H1 (cell line): ENCODE measurements around the gene MEF2C. TPM values are rescaled to one million over a fixed set of nuclear protein-coding genes. Genes with fewer than 3 reads are reported as not detected.

Source experiments
- CTCF ChIA-PET: fragments of 300-600 bp; sonication (Branson Sonifier 250); formaldehyde crosslinking; loops from one replicate; lab custom pipeline; 2021; ENCODE audit not compliant: partially characterized antibody; lab: Charles Lee
- POLR2A ChIA-PET: fragments of 300-600 bp; sonication (Branson Sonifier 250); formaldehyde crosslinking; loops from one replicate; lab custom pipeline; 2021; ENCODE audit warnings: inconsistent platforms; ENCODE audit not compliant: partially characterized antibody; lab: Charles Lee
- DNase-seq, 2 experiments: peaks; one replicate each; pipeline versions ENCODE4 v3.0.0 to v3.0.0-alpha.2; 2010 to 2022; ENCODE audit warnings: low spot score in 2 of 2, low read depth in 1 of 2, mixed read lengths in 1 of 2
- FAIRE-seq: peaks from 2 replicates; lab custom pipeline; 2011; peaks lifted over from hg19 to GRCh38; lab: Jason Lieb, UNC
- H2AFZ ChIP-seq: 2 replicates; pipeline ENCODE4 v1.8.1; 2012; ENCODE audit warnings: low read length, inconsistent platforms
- H2AK5ac ChIP-seq: 2 replicates; pipeline ENCODE4 v1.6.1; 2013; ENCODE audit warnings: low read depth, low read length
- H2BK120ac ChIP-seq: replicated peaks from 2 replicates; pipeline ENCODE3; 2013; ENCODE audit warnings: low read depth, low read length, inconsistent platforms
- H2BK12ac ChIP-seq: 2 replicates; pipeline ENCODE4 v1.6.1; 2013; ENCODE audit warnings: low read depth, low read length
- H2BK15ac ChIP-seq: 2 replicates; pipeline ENCODE4 v1.6.1; 2013; ENCODE audit warnings: low read length
- H2BK20ac ChIP-seq: 2 replicates; pipeline ENCODE4 v1.6.1; 2013; ENCODE audit warnings: low read length
- H2BK5ac ChIP-seq: 2 replicates; pipeline ENCODE4 v1.6.1; 2013; ENCODE audit warnings: low read depth, low read length
- H3K14ac ChIP-seq: 2 replicates; pipeline ENCODE4 v1.6.1; 2013; ENCODE audit warnings: inconsistent platforms; ENCODE audit not compliant: insufficient read length
- H3K18ac ChIP-seq: 2 replicates; pipeline ENCODE4 v1.6.1; 2013; ENCODE audit warnings: low read length; ENCODE audit errors: extremely low read depth
- H3K23ac ChIP-seq: 2 replicates; pipeline ENCODE4 v1.6.1; 2013; ENCODE audit warnings: inconsistent platforms; ENCODE audit not compliant: insufficient read length
- H3K23me2 ChIP-seq: 2 replicates; pipeline ENCODE4 v1.6.1; 2013; ENCODE audit warnings: low read depth, low read length
- H3K27ac ChIP-seq: 2 replicates; pipeline ENCODE4 v1.6.1; 2011; ENCODE audit warnings: low read depth, low read length, inconsistent platforms
- H3K27me3 ChIP-seq, 4 experiments: replicated peaks in 1 of 4; 1 replicate in 1 of 4; 2 replicates in 3 of 4; pipeline versions ENCODE4 v1.6.1 to v1.8.1; 2011 to 2013; ENCODE audit warnings: low read length in 3 of 4, mild to moderate bottlenecking in 3 of 4, inconsistent platforms in 2 of 4, mixed read lengths in 2 of 4, moderate library complexity in 1 of 4; ENCODE audit not compliant: control insufficient read depth in 3 of 4, insufficient read depth in 3 of 4; ENCODE audit errors: extremely low read depth in 1 of 4
- H3K36me3 ChIP-seq, 4 experiments: 2 replicates each; pipeline versions ENCODE4 v1.6.1 to v1.8.1; 2011 to 2013; ENCODE audit warnings: mild to moderate bottlenecking in 4 of 4, low read length in 3 of 4, moderate library complexity in 2 of 4, control low read depth in 1 of 4, inconsistent platforms in 1 of 4; ENCODE audit not compliant: insufficient read depth in 4 of 4, control insufficient read depth in 2 of 4
- H3K4ac ChIP-seq: replicated peaks from 2 replicates; pipeline ENCODE3; 2013; ENCODE audit warnings: low read length, low read depth, mixed read lengths, inconsistent platforms; ENCODE audit not compliant: insufficient read length
- H3K4me1 ChIP-seq, 4 experiments: replicated peaks in 1 of 4; 1 replicate in 1 of 4; 2 replicates in 3 of 4; pipeline versions ENCODE4 v1.6.1 to v1.8.1; 2011 to 2013; ENCODE audit warnings: low read length in 3 of 4, inconsistent platforms in 2 of 4, mixed read lengths in 1 of 4; ENCODE audit not compliant: insufficient read depth in 4 of 4, control insufficient read depth in 3 of 4
- H3K4me2 ChIP-seq, 2 experiments: 2 replicates each; pipeline versions ENCODE4 v1.6.1 to v1.8.1; 2011 to 2013; ENCODE audit warnings: low read depth in 2 of 2, low read length in 2 of 2, control low read depth in 1 of 2, inconsistent platforms in 1 of 2, mild to moderate bottlenecking in 1 of 2; ENCODE audit not compliant: insufficient read depth in 1 of 2
- H3K4me3 ChIP-seq, 4 experiments: fragments of 200-600, 300-600 bp in 1 of 4; sonication (generic), shearing (Covaris generic), sonication (Bioruptor Twin) in 1 of 4; 2 replicates each; pipeline versions ENCODE4 v1.5.1 to v1.8.1; 2011 to 2016; ENCODE audit warnings: low read length in 4 of 4, low read depth in 3 of 4, control low read depth in 2 of 4, inconsistent platforms in 2 of 4, mild to moderate bottlenecking in 2 of 4, mixed read lengths in 1 of 4, moderate library complexity in 1 of 4; ENCODE audit not compliant: insufficient read depth in 2 of 4; ENCODE audit errors: extremely low read depth in 1 of 4
- H3K56ac ChIP-seq: replicated peaks from 2 replicates; pipeline ENCODE3; 2013; ENCODE audit warnings: low read depth, mild to moderate bottlenecking, mixed read lengths, low read length, inconsistent platforms; ENCODE audit not compliant: insufficient read length
- H3K79me1 ChIP-seq: 2 replicates; pipeline ENCODE4 v1.6.1; 2013; ENCODE audit warnings: low read depth, low read length, control low read depth
- H3K79me2 ChIP-seq, 2 experiments: 2 replicates each; pipeline versions ENCODE4 v1.6.1 to v1.8.1; 2012 to 2013; ENCODE audit warnings: low read length in 2 of 2, mild to moderate bottlenecking in 2 of 2, inconsistent platforms in 1 of 2; ENCODE audit not compliant: insufficient read depth in 2 of 2, control insufficient read depth in 1 of 2
- H3K9ac ChIP-seq, 4 experiments: replicated peaks in 1 of 4; 1 replicate in 1 of 4; 2 replicates in 3 of 4; pipeline versions ENCODE4 v1.6.1 to v1.8.1; 2011 to 2013; ENCODE audit warnings: low read depth in 3 of 4, low read length in 3 of 4, control low read depth in 2 of 4, mild to moderate bottlenecking in 2 of 4, moderate library complexity in 2 of 4, inconsistent platforms in 1 of 4; ENCODE audit errors: extremely low read depth in 1 of 4
- H3K9me3 ChIP-seq, 2 experiments: 2 replicates each; pipeline versions ENCODE4 v1.6.1 to v1.8.1; 2012 to 2013; ENCODE audit warnings: mild to moderate bottlenecking in 2 of 2, moderate library complexity in 2 of 2, control low read depth in 1 of 2, inconsistent platforms in 1 of 2, low read depth in 1 of 2, low read length in 1 of 2, mixed read lengths in 1 of 2; ENCODE audit not compliant: insufficient read depth in 2 of 2
- H4K20me1 ChIP-seq, 2 experiments: replicated peaks in 1 of 2; 2 replicates each; pipeline versions ENCODE3 to v1.8.1; 2011 to 2013; ENCODE audit warnings: inconsistent platforms in 2 of 2, low read length in 2 of 2, mild to moderate bottlenecking in 1 of 2; ENCODE audit not compliant: insufficient read depth in 2 of 2, control insufficient read depth in 1 of 2
- H4K5ac ChIP-seq: 2 replicates; pipeline ENCODE4 v1.6.1; 2013; ENCODE audit warnings: low read length, low read depth, mixed read lengths, inconsistent platforms; ENCODE audit not compliant: insufficient read length
- H4K8ac ChIP-seq: 2 replicates; pipeline ENCODE4 v1.8.0; 2013; ENCODE audit warnings: mild to moderate bottlenecking, moderate library complexity, low read length, inconsistent platforms; ENCODE audit not compliant: insufficient read depth; ENCODE audit errors: extremely low read depth
- H4K91ac ChIP-seq: replicated peaks from 2 replicates; pipeline ENCODE3; 2013; ENCODE audit warnings: low read length, mixed read lengths, inconsistent platforms; ENCODE audit not compliant: insufficient read length
- RFX5 ChIP-seq: IDR thresholded peaks from 2 replicates; pipeline ENCODE4 v1.6.1; 2011; ENCODE audit warnings: low read depth, low read length, improper control_type of control experiment, borderline replicate concordance
- SIRT6 ChIP-seq: IDR thresholded peaks from one replicate; pipeline ENCODE4 v1.7.1; 2012; ENCODE audit warnings: low read length, inconsistent platforms
- SIX5 ChIP-seq: IDR thresholded peaks from 2 replicates; pipeline ENCODE4 v1.6.1; 2011; ENCODE audit warnings: mild to moderate bottlenecking, low read depth, low read length
- WGBS, 2 experiments: shearing (Covaris generic) in 1 of 2; methylation state at CpG; one replicate each; pipeline versions ENCODE4 v1.1.6 to v1.1.7; 2013 to 2015; ENCODE audit warnings: low lambda C conversion rate in 2 of 2, mixed read lengths in 2 of 2, inconsistent platforms in 1 of 2, low coverage in 1 of 2, missing lambda C conversion rate in 1 of 2; ENCODE audit not compliant: insufficient replicate concordance in 2 of 2, insufficient coverage in 1 of 2, insufficient read length in 1 of 2; ENCODE audit errors: extremely low coverage in 1 of 2, missing lambda C conversion rate in 1 of 2; 5-methylcytosine and 5-hydroxymethylcytosine counted together
- polyA plus RNA-seq, 7 experiments: library from polyadenylated mRNA; depleted of rRNA in 3 of 7; stranded (reverse) in 5 of 7; unstranded in 2 of 7; fragments of >200 nt in 5 of 7; fragments of 200-250 nt in 2 of 7; gene quantifications; 1 replicate in 5 of 7; 2 replicates in 1 of 7; 4 replicates in 1 of 7; pipeline versions ENCODE4 v1.2.1 to v1.2.3, GENCODE V29; 2011 to 2013; ENCODE audit warnings: missing spikeins in 2 of 7, mixed read lengths in 2 of 7
- total RNA-seq: library from RNA; stranded (reverse); fragmentation: NEBNext Ultra II Directional; extraction: Animal tissue kit (Norgen Biotek cat#: 25700); gene quantifications from 2 replicates; pipeline ENCODE4 v1.2.1, GENCODE V29; 2021

The MEF2C gene
- total and polyA plus RNA-seq, 2 of the 8 experiments (the other 6 are each of a cell fraction or from before 2014, with no cell fraction given): 0.59 to 0.99 TPM

DNA sequence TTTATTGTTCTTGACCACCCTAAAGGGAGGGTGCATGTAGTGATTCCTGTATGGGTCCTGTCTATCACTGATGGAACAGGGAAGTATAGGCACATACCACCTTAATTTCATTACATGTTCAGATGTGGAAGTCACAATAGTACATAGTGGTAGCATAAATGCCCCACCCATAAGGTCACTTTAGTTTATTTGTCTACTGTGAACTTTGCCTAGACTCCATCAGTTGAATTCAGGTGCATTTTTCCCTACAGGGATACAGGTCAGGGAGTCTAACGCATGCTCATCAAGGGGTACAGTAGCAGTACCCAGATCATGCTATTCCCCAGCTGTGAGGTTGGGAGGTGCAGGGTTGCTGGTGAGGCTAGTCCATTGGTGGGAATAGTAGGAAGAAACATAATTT, 175.0 kb downstream of the MEF2C start:
- 0 out of 4 replicates have a peak overlapping the region, but pooled peaks of 1 of the 2 experiments have one; percentile 1 for H3K4me2 ChIP-seq
- H2BK5ac ChIP-seq: no peak overlapping the region
- H2AFZ ChIP-seq: no peak overlapping the region
- H2BK20ac ChIP-seq: peak overlapping the region; percentile 81; the same call in 1 of the 2 replicates
- H3K23me2 ChIP-seq: no peaks in the 10 kb centered on the region; the same call in 1 of the 2 replicates
- 89% methylated on average over 1 of the region's 1 CpG; no CpG with 5 or more reads in 1 of the 2 experiments for WGBS, 2 experiments
- ChIA-PET POLR2A (no interaction called here), CTCF (interaction anchor here (1.1 to 2.7 kb wide), 5 partner anchors 10 to 25 kb away, joined by 5 to 11 read pairs (median 6); no protein-coding TSS in a partner anchor)
- no peaks in the 10 kb centered on the region for H3K79me2 ChIP-seq
- H4K91ac ChIP-seq: no peak overlapping the region
- no peak overlapping the region for H3K27ac ChIP-seq
- TF ChIP-seq SIRT6 (no peak), SIX5 (no peak), RFX5 (no peak)
- H4K20me1 ChIP-seq: no peaks in the 10 kb centered on the region
- H3K27me3 ChIP-seq: no peaks in the 10 kb centered on the region
- no peak overlapping the region for H3K14ac ChIP-seq
- H3K4ac ChIP-seq: no peak overlapping the region
- peaks cover 0 to 17% (median 9%) of the 10 kb centered on the region in 4 experiments; a peak in 4 of 7 replicates for H3K4me1 ChIP-seq
- peak overlapping the region; percentile 5; the same call in 1 of the 2 replicates for H3K18ac ChIP-seq
- H2BK120ac ChIP-seq: no peak overlapping the region
- H3K79me1 ChIP-seq: no peaks in the 10 kb centered on the region
- no peak overlapping the region for H2BK15ac ChIP-seq
- 0 out of 2 replicates have a peak overlapping the region, but pooled peaks have one; percentile 29 for H2AK5ac ChIP-seq
- DNase-seq: no peak
- H2BK12ac ChIP-seq: no peak overlapping the region
- no peak overlapping the region for H3K23ac ChIP-seq
- H3K9ac ChIP-seq: no peak overlapping the region
- H3K9me3 ChIP-seq: no peaks in the 10 kb centered on the region
- no peaks in the 10 kb centered on the region for H3K36me3 ChIP-seq
- H3K56ac ChIP-seq: no peak overlapping the region
- no peak overlapping the region for H4K8ac ChIP-seq
- no peak for FAIRE-seq
- H3K4me3 ChIP-seq: no peak overlapping the region
- H4K5ac ChIP-seq: no peak overlapping the region
